Heart right ventricle (tissue), 16 donors: ENCODE measurements around the gene COL1A1. TPM values are rescaled to one million over a fixed set of nuclear protein-coding genes. Genes with fewer than 3 reads are reported as not detected.

Experiments used
- ATAC-seq, 8 donors: fragments of 200-7000 bp; cut with Tn5 transposase; one replicate each; pipeline ENCODE4 v1.9.1; 2020; ENCODE audit warnings: mild to moderate bottlenecking in 8 of 8, moderate library complexity in 8 of 8, moderate number of reproducible peaks in 1 of 8
- DNase-seq, 2 donors: peaks; one replicate each; pipeline ENCODE4 v3.0.0-alpha.2; 2020
- H3K27ac ChIP-seq, 10 donors: fragments of 200-600 bp; sonication (generic) in 2 of 10; one replicate each; pipeline versions ENCODE4 v1.5.0 to v1.8.0; 2020 to 2022; ENCODE audit warnings: mild to moderate bottlenecking in 3 of 10
- H3K27me3 ChIP-seq, 7 donors: fragments of 200-600 bp; one replicate each; pipeline ENCODE4 v1.8.0; 2021 to 2022; ENCODE audit warnings: mild to moderate bottlenecking in 2 of 7
- H3K36me3 ChIP-seq, 9 donors: fragments of 200-600 bp; sonication (generic) in 1 of 9; one replicate each; pipeline versions ENCODE4 v1.5.0 to v1.8.0; 2020 to 2022; ENCODE audit warnings: mild to moderate bottlenecking in 2 of 9
- H3K4me1 ChIP-seq, 9 donors: fragments of 200-600 bp; sonication (generic) in 1 of 9; one replicate each; pipeline versions ENCODE4 v1.5.0 to v1.8.0; 2020 to 2022; ENCODE audit warnings: mild to moderate bottlenecking in 4 of 9
- H3K4me3 ChIP-seq, 10 donors: fragments of 200-600 bp; sonication (generic) in 2 of 10; one replicate each; pipeline versions ENCODE4 v1.5.0 to v1.8.0; 2020 to 2022; ENCODE audit warnings: mild to moderate bottlenecking in 7 of 10, moderate library complexity in 2 of 10
- H3K9me3 ChIP-seq, 11 donors: fragments of 200-600 bp in 10 of 11; sonication (generic) in 2 of 11; one replicate each; pipeline versions ENCODE4 v1.5.0 to v1.8.0; 2013 to 2022; ENCODE audit warnings: mild to moderate bottlenecking in 2 of 11, control low read depth in 1 of 11, moderate library complexity in 1 of 11
- WGBS, 2 donors: extraction: QIAGEN DNeasy Blood & Tissue Kit; methylation state at CpG; one replicate each; pipeline ENCODE4 v1.1.7; 2013; ENCODE audit warnings: inconsistent platforms in 1 of 2; 5-methylcytosine and 5-hydroxymethylcytosine counted together
- intact Hi-C, 10 donors: fragments of 100-400 bp; cut with DNase I; formaldehyde crosslinking; loops; one replicate each; pipeline versions ENCODE4 v1.11.1 to v1.14.2; 2022
- long read RNA-seq, 3 donors: library from polyadenylated mRNA; unstranded; transcript quantifications; one replicate each; pipeline ENCODE4 v2.0.0, GENCODE V29; 2020 to 2021
- polyA plus RNA-seq, 2 donors: library from polyadenylated mRNA; stranded (reverse); fragments of 200-250 nt; gene quantifications; one replicate each; pipeline ENCODE4 v1.2.3, GENCODE V29; 2013
- total RNA-seq, 10 donors: library from RNA; stranded (reverse); fragmentation: NEBNext Ultra II Directional in 3 of 10; extraction: Animal tissue kit (Norgen Biotek cat#: 25700) in 3 of 10; gene quantifications; one replicate each; pipeline versions ENCODE4 v1.2.1 to v1.2.4, GENCODE V29; 2021 to 2023
- TF ChIP-seq, protein P1 (sequence below), 9 donors: fragments of 200-600 bp; sonication (generic) in 2 of 9; IDR thresholded peaks; one replicate each; pipeline versions ENCODE4 v1.5.0 to v1.8.0; 2021 to 2022; ENCODE audit warnings: antibody characterized with exemption in 9 of 9, mild to moderate bottlenecking in 5 of 9, moderate library complexity in 1 of 9
- donor health status: Arrhythmogenic right ventricular cardiomyopathy.
- donor health status: ischemic (EF 13 %, LVEDD 7.1; RV severe dilation, severe dysfunction).
- donor health status: healthy with polysubstance abuse.
- donor health status: DM: no; HTN: yes; CAD: no.
- donor health status: DM: no; HTN: no; CAD: no.
- donor health status: ischemic (EF 25% LVEDD 6.9; RV normal size, moderate dysfunction).
- donor health status: ischemic (EF 25% LVEDD 5.7; RV mildly dilated, moderate dysfunction).
- donor health status: healthy.
- donor health status: DM: yes; HTN: yes; CAD: no.
- donor health status: Ischemic cardiomyopathy.
- donor health status: ischemic (EF 35%, LVEDD 5.7; RV mildly dilated, moderate dysfunction).
- donor health status: nonischemic (EF 11% LVEDD 7.7; RV severe dilation, severe dysfunction).
- donor health status: DM: yes; HTN: yes; CAD: no.
- donor health status: PGD.
- donor health status: ischemic (EF 29% LVEDD 5.4; RV normal size, mild dysfunction).
- donor health status: nonischemic (EF 23%, LVEDD 6.1; RV moderate dilation, normal function).

Gene COL1A1
- 100 to 1,000 TPM in 1 of 10 donors, 10 to 100 TPM in 9; 31.7 to 455 (median 45.9) TPM for total RNA-seq
- polyA plus RNA-seq: 10 to 100 TPM; 30.2 to 81.5 TPM
- long read RNA-seq, donor 1, full-length matches to known transcripts: 7 of 20 reads
- long read RNA-seq, donor 1, partial matches to known transcripts: 11 of 20 reads
- long read RNA-seq, donor 1, other reads (novel, unspliced or antisense): 2 of 20 reads
- long read RNA-seq, donor 2, full-length matches to known transcripts: 21 of 61 reads
- long read RNA-seq, donor 2, partial matches to known transcripts: 35 of 61 reads
- long read RNA-seq, donor 2, other reads (novel, unspliced or antisense): 5 of 61 reads
- long read RNA-seq, donor 3, full-length matches to known transcripts: 15 of 37 reads
- long read RNA-seq, donor 3, partial matches to known transcripts: 19 of 37 reads
- long read RNA-seq, donor 3, other reads (novel, unspliced or antisense): 3 of 37 reads

DNA sequence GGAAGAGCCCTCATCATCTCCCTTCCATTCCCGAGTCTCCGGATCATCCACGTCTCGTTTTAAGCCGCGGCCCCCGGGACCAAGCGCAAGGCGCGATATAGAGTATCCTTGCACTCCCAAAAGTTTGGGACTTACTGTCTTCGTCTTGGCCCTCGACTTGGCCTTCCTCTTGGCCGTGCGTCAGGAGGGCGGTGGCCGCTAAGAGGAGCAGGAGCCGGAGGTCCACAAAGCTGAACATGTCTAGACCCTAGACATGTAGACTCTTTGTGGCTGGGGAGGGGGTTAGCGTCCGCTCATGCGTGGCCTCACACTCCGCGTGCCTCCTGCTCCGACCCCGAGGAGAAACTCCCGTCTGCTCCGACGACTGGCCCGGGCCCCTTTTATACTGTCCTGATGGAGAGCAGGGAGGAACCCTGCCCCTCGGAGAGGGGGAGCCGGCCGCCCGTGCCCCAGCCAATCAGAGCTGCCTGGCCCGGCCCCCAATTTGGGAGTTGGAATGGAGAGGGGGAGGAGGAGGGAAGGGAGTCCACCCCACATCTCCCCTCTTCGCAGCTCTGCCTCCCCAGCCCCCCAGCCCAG lies at the start of gene COL1A1:
Gene COL1A1 (minus strand): TSS at position 356 of the 579 bp plus-strand sequence. CDS start 118 bp downstream, at position 238.
- intact Hi-C loops: loop anchor here in 6 of 10 donors (2.0 to 5.0 kb wide), 4 partner anchors 69 to 95 kb away; partner anchors contain the start of gene TMEM92 (in 1 of the 6)
- H3K27ac ChIP-seq: peak within 1 kb of the TSS; percentile 70 to 93 (median 84)
- peak within 1 kb of the TSS; percentile 13 to 65 (median 60) for H3K4me3 ChIP-seq
- H3K36me3 ChIP-seq: peaks cover 0 to 29% (median 13%) of the 10 kb centered on the region in 9 donors
- TF ChIP-seq, protein P1, sequence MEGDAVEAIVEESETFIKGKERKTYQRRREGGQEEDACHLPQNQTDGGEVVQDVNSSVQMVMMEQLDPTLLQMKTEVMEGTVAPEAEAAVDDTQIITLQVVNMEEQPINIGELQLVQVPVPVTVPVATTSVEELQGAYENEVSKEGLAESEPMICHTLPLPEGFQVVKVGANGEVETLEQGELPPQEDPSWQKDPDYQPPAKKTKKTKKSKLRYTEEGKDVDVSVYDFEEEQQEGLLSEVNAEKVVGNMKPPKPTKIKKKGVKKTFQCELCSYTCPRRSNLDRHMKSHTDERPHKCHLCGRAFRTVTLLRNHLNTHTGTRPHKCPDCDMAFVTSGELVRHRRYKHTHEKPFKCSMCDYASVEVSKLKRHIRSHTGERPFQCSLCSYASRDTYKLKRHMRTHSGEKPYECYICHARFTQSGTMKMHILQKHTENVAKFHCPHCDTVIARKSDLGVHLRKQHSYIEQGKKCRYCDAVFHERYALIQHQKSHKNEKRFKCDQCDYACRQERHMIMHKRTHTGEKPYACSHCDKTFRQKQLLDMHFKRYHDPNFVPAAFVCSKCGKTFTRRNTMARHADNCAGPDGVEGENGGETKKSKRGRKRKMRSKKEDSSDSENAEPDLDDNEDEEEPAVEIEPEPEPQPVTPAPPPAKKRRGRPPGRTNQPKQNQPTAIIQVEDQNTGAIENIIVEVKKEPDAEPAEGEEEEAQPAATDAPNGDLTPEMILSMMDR (IDR thresholded peaks at IDR 0.05): no peak
- DNase-seq (peak; percentile 74 to 76), ATAC-seq (peak; percentile 25 to 53 (median 41))
- H3K27me3 ChIP-seq: peaks cover 0 to 48% (median 29%) of the 10 kb centered on the region in 7 donors
- no peaks in the 10 kb centered on the region for H3K9me3 ChIP-seq
- WGBS, 2 donors: 5 to 6% methylated on average over 33 to 34 of the region's 34 CpGs
- H3K4me1 ChIP-seq: peaks cover 3 to 64% (median 26%) of the 10 kb centered on the region in 9 donors

DNA sequence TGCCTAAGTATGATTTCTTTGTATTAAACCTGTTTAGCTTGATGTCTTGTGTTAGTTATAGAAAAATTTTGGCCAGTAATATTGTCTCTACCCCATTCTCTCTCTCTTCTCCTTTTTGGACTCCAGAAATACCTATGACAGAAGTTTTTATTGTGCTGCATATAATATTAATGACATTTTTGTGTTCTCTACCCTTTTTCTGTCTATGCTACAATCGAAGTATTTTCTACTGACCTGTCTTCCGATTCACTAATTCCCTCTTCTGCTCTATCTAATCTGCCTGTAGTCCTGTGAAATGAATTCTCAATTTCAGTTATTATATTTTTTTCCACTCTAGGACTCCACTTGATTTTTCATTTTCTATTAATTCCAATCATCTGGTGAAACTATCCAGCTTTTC lies 46.8 kb upstream of the COL1A1 start:
- TF ChIP-seq, protein P1 (IDR thresholded peaks at IDR 0.05): no peak
- WGBS, 2 donors: 75 to 100% methylated on average over 2 of the region's 2 CpGs
- H3K9me3 ChIP-seq: peaks cover 0 to 35% (median 8%) of the 10 kb centered on the region in 11 donors
- no peaks in the 10 kb centered on the region for H3K4me1 ChIP-seq
- H3K36me3 ChIP-seq: no peaks in the 10 kb centered on the region
- intact Hi-C loops: no loop called here
- H3K27me3 ChIP-seq: peaks cover 0 to 4% (median 0%) of the 10 kb centered on the region in 7 donors
- no peak overlapping the region for H3K27ac ChIP-seq
- ATAC-seq (no peak), DNase-seq (no peak)
- H3K4me3 ChIP-seq: no peak overlapping the region

DNA sequence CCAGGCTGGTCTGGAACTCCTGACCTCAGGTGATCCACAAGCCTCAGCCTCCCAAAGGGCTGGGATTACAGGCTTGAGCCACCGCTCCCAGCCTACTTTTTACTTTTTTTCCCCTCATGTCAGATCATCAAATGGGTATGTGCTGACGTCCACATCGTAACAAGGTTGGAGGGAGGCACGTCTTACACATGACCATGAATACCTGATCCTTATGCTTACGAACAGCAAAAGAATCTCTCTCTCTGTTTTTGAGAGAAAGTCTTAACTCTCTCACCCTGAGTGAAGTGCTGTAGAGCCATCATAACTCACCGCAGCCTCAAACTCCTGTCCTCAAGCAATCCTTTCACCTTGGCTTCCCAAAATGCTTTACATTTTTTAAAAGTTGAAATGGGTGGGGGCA lies 43.3 kb upstream of the COL1A1 start:
- H3K9me3 ChIP-seq: peaks cover 0 to 27% (median 8%) of the 10 kb centered on the region in 11 donors
- no peak for ATAC-seq
- intact Hi-C loops: no loop called here
- WGBS, 2 donors: 85 to 87% methylated on average over 6 of the region's 6 CpGs
- H3K4me3 ChIP-seq: no peak overlapping the region
- H3K27ac ChIP-seq: no peak overlapping the region
- peaks cover 0 to 8% (median under 1%) of the 10 kb centered on the region in 9 donors for H3K4me1 ChIP-seq
- no peak for DNase-seq
- H3K36me3 ChIP-seq: no peaks in the 10 kb centered on the region
- peaks cover 0 to 4% (median 0%) of the 10 kb centered on the region in 7 donors for H3K27me3 ChIP-seq
- TF ChIP-seq, protein P1 (IDR thresholded peaks at IDR 0.05): no peak

DNA sequence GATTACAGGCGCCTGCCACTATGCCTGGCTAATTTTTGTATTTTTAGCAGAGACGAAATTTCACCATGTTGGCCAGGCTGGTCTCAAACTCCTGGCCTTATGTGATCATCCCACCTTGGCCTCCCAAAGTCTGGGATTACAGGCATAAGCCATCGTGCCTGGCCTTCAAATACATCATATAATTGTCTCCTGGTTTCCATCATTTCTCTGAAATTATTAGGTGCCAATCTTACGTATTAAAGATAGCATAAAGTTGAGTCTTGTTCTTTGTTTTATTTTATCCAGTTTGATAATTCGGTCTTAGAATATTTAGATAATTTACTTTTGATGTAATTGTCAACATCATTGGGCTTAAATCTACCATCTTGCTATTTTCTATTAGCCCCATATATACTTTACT lies 40.0 kb upstream of the COL1A1 start:
- H3K36me3 ChIP-seq: no peaks in the 10 kb centered on the region
- H3K9me3 ChIP-seq: no peaks in the 10 kb centered on the region
- intact Hi-C loops: no loop called here
- ATAC-seq (no peak), DNase-seq (no peak)
- H3K27ac ChIP-seq: no peak overlapping the region
- TF ChIP-seq, protein P1 (IDR thresholded peaks at IDR 0.05): no peak
- 82 to 93% methylated on average over 5 of the region's 5 CpGs for WGBS, 2 donors
- H3K4me1 ChIP-seq: peaks cover 0 to 21% (median 5%) of the 10 kb centered on the region in 9 donors
- no peak overlapping the region for H3K4me3 ChIP-seq
- peaks cover 0 to 7% (median 0%) of the 10 kb centered on the region in 7 donors for H3K27me3 ChIP-seq
